Gastrocnemius medialis (tissue), 4 donors: Measurements from ENCODE around the gene TSACC.
"Not testable (repeated sequence)": the region's sequence is repeated elsewhere in the genome, so short reads cannot be mapped to it uniquely, and the experiment has no call there.

Experiments used
- POLR2A ChIP-seq, 2 donors: fragments of 450-650 bp; IDR thresholded peaks; one replicate each; pipeline ENCODE4 v1.6.1; 2017; ENCODE audit warnings: antibody characterized with exemption in 2 of 2, mild to moderate bottlenecking in 2 of 2, moderate library complexity in 2 of 2
- TF ChIP-seq, protein P1 (sequence below), 5 experiments: fragments of 450-650 bp in 3 of 5; fragments of 200-600 bp in 2 of 5; sonication (generic) in 2 of 5; IDR thresholded peaks in 4 of 5; conservative IDR thresholded peaks in 1 of 5; 1 replicate in 4 of 5; 2 replicates in 1 of 5; pipeline ENCODE4 v1.5.1; 2016 to 2019; ENCODE audit warnings: antibody characterized with exemption in 5 of 5, mild to moderate bottlenecking in 3 of 5, moderate library complexity in 3 of 5

GRCh38 chr1:156323179-156323578 is 15.1 kb upstream of the TSACC start:
- TF ChIP-seq, protein P1, sequence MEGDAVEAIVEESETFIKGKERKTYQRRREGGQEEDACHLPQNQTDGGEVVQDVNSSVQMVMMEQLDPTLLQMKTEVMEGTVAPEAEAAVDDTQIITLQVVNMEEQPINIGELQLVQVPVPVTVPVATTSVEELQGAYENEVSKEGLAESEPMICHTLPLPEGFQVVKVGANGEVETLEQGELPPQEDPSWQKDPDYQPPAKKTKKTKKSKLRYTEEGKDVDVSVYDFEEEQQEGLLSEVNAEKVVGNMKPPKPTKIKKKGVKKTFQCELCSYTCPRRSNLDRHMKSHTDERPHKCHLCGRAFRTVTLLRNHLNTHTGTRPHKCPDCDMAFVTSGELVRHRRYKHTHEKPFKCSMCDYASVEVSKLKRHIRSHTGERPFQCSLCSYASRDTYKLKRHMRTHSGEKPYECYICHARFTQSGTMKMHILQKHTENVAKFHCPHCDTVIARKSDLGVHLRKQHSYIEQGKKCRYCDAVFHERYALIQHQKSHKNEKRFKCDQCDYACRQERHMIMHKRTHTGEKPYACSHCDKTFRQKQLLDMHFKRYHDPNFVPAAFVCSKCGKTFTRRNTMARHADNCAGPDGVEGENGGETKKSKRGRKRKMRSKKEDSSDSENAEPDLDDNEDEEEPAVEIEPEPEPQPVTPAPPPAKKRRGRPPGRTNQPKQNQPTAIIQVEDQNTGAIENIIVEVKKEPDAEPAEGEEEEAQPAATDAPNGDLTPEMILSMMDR (IDR thresholded peaks at IDR 0.05 in 4 of 5, conservative IDR thresholded peaks at IDR 0.05 in 1 of 5) = not testable (repeated sequence)
- TF ChIP-seq POLR2A (IDR thresholded peaks at IDR 0.05) = not testable (repeated sequence)
